ENCODE data around the gene PADI1. TPM values are rescaled to one million over a fixed set of nuclear protein-coding genes. Genes with fewer than 3 reads are reported as not detected.

PADI1 gene
- total and polyA plus RNA-seq, 12 donors: 0.06 to 0.10 (median 0.08) TPM; not detected in 9

GRCh38 chr1:17232759-17233661, 28.1 kb downstream of the PADI1 start:
- intact Hi-C loops (cut with DNase I): loop anchor here in 1 of 2 donors (2.0 kb wide), 1 partner anchor 166 kb away; no protein-coding TSS in a partner anchor
- no peaks in the 10 kb centered on the region for H3K4me1 ChIP-seq (replicated peaks in 1 of 2)
- no peaks in the 10 kb centered on the region for H3K9me3 ChIP-seq (replicated peaks in 1 of 3)
- 72 to 85% (median 79%) methylated on average over 22 of the region's 22 CpGs for WGBS, 4 donors
- H3K4me3 ChIP-seq: no peak overlapping the region
- H3K27me3 ChIP-seq: no peaks in the 10 kb centered on the region
- H3K27ac ChIP-seq: no peak overlapping the region
- DNase-seq: no peak
- no peaks in the 10 kb centered on the region for H3K36me3 ChIP-seq (replicated peaks in 1 of 2)
- TF ChIP-seq CTCF (IDR thresholded peaks at IDR 0.05) (no peak), POLR2A (IDR thresholded peaks at IDR 0.05) (no peak)

GRCh38 chr1:17233675-17234320, 28.9 kb downstream of the PADI1 start:
- no peaks in the 10 kb centered on the region for H3K4me1 ChIP-seq (replicated peaks in 1 of 2)
- DNase-seq: peak; percentile 26 to 79 (median 69)
- 10 to 55% (median 43%) methylated on average over 3 to 6 of the region's 6 CpGs for WGBS, 4 donors
- no peak overlapping the region for H3K4me3 ChIP-seq
- H3K9me3 ChIP-seq (replicated peaks in 1 of 3): no peaks in the 10 kb centered on the region
- H3K36me3 ChIP-seq (replicated peaks in 1 of 2): no peaks in the 10 kb centered on the region
- no peaks in the 10 kb centered on the region for H3K27me3 ChIP-seq
- TF ChIP-seq CTCF (IDR thresholded peaks at IDR 0.05) (no peak), POLR2A (IDR thresholded peaks at IDR 0.05) (no peak)
- intact Hi-C loops (cut with DNase I): loop anchor here in 1 of 2 donors (2.0 kb wide), 1 partner anchor 167 kb away; no protein-coding TSS in a partner anchor
- H3K27ac ChIP-seq: no peak overlapping the region

- TF ChIP-seq POLR2A (IDR thresholded peaks at IDR 0.05) (no peak), CTCF (IDR thresholded peaks at IDR 0.05) (no peak)
- Histone ChIP-seq H3K27ac (no peak overlapping the region), H3K36me3 (replicated peaks in 1 of 2) (no peaks in the 10 kb centered on the region), H3K4me3 (no peak overlapping the region), H3K27me3 (no peaks in the 10 kb centered on the region), H3K9me3 (replicated peaks in 1 of 3) (no peaks in the 10 kb centered on the region), H3K4me1 (replicated peaks in 1 of 2) (no peaks in the 10 kb centered on the region)
- 97 to 100% (median 99%) methylated on average over 1 of the region's 1 CpG for WGBS, 4 donors
- no peak for DNase-seq
- intact Hi-C loops (cut with DNase I): no loop called here
Measured at GRCh38 chr1:17234405-17234804, 29.5 kb downstream of the PADI1 start.

- no peaks in the 10 kb centered on the region for H3K9me3 ChIP-seq (replicated peaks in 1 of 3)
- no peaks in the 10 kb centered on the region for H3K27me3 ChIP-seq
- H3K4me3 ChIP-seq: no peak overlapping the region
- intact Hi-C loops (cut with DNase I): loop anchor here in 1 of 2 donors (5.0 kb wide), 1 partner anchor 113 kb away; no protein-coding TSS in a partner anchor
- H3K27ac ChIP-seq: no peak overlapping the region
- 81 to 93% (median 88%) methylated on average over 8 to 9 of the region's 9 CpGs for WGBS, 4 donors
- DNase-seq: no peak
- H3K36me3 ChIP-seq (replicated peaks in 1 of 2): no peaks in the 10 kb centered on the region
- no peaks in the 10 kb centered on the region for H3K4me1 ChIP-seq (replicated peaks in 1 of 2)
- TF ChIP-seq CTCF (IDR thresholded peaks at IDR 0.05): no peak
- TF ChIP-seq POLR2A (IDR thresholded peaks at IDR 0.05): no peak
Measured at GRCh38 chr1:17235135-17235885, 30.4 kb downstream of the PADI1 start.

All from adrenal gland (tissue), 12 donors.